Breast epithelium (tissue), 3 donors: ENCODE data around the gene NLK.

Experiments used
- CTCF ChIP-seq, 3 donors: fragments of 450-650 bp; IDR thresholded peaks; one replicate each; pipeline ENCODE4 v1.5.1; 2016 to 2017; ENCODE audit warnings: antibody characterized with exemption in 3 of 3, mild to moderate bottlenecking in 3 of 3, moderate library complexity in 3 of 3
- POLR2A ChIP-seq: fragments of 450-650 bp; IDR thresholded peaks from one replicate; pipeline ENCODE4 v1.6.1; 2016; ENCODE audit warnings: antibody characterized with exemption, mild to moderate bottlenecking, moderate library complexity

- TF ChIP-seq CTCF (IDR thresholded peaks at IDR 0.05), result no peak
- TF ChIP-seq POLR2A, result no peak
Measured at GRCh38 chr17:28196636-28197035, 154.2 kb downstream of the NLK start.
